DOHH2 (cell line): Measurements from ENCODE around the gene HCCS.
A peak's percentile ranks its signal among the peaks of the same experiment; 100 is the strongest.

Experiments used
- H3F3A ChIP-seq: fragments of 200-600 bp; sonication (generic), shearing (Covaris generic); 2 replicates; pipeline ENCODE4 v1.6.0; 2016; ENCODE audit warnings: antibody characterized with exemption, mild to moderate bottlenecking; ENCODE audit not compliant: control insufficient read depth, insufficient read depth
- H3K27ac ChIP-seq: fragments of 200-600 bp; sonication (generic); 2 replicates; pipeline ENCODE4 v1.5.1; 2014; ENCODE audit warnings: low read depth, mild to moderate bottlenecking, low read length, moderate library complexity
- H3K27me3 ChIP-seq: fragments of 200-600 bp; sonication (generic); 2 replicates; pipeline ENCODE4 v1.6.1; 2014; ENCODE audit warnings: mild to moderate bottlenecking, low read length, mixed read lengths; ENCODE audit not compliant: control insufficient read depth
- H3K36me3 ChIP-seq: fragments of 200-600 bp; sonication (generic); 2 replicates; pipeline ENCODE4 v1.6.1; 2014; ENCODE audit warnings: mild to moderate bottlenecking, low read length, moderate library complexity, mixed read lengths; ENCODE audit not compliant: control insufficient read depth
- H3K4me1 ChIP-seq: fragments of 200-600 bp; sonication (generic); 2 replicates; pipeline ENCODE4 v1.6.1; 2014; ENCODE audit warnings: mild to moderate bottlenecking, low read length, mixed read lengths; ENCODE audit not compliant: control insufficient read depth
- H3K4me2 ChIP-seq: fragments of 200-600 bp; sonication (generic); 2 replicates; pipeline ENCODE4 v1.6.0; 2014; ENCODE audit warnings: mild to moderate bottlenecking, low read length, moderate library complexity
- H3K4me3 ChIP-seq: fragments of 200-600 bp; sonication (generic); 2 replicates; pipeline ENCODE4 v1.5.1; 2014; ENCODE audit warnings: mild to moderate bottlenecking, low read length, mixed read lengths
- H3K79me2 ChIP-seq: fragments of 200-600 bp; sonication (generic); 2 replicates; pipeline ENCODE4 v1.6.1; 2014; ENCODE audit warnings: mild to moderate bottlenecking, low read length, mixed read lengths; ENCODE audit not compliant: control insufficient read depth
- H3K9me2 ChIP-seq: fragments of 200-600 bp; sonication (generic); replicated peaks from 2 replicates; pipeline ENCODE4 v1.6.1; 2014; ENCODE audit warnings: mild to moderate bottlenecking, low read length, mixed read lengths; ENCODE audit not compliant: control insufficient read depth
- H3K9me3 ChIP-seq: fragments of 200-600 bp; sonication (generic); 2 replicates; pipeline ENCODE4 v1.6.1; 2014; ENCODE audit warnings: antibody characterized with exemption, low read length, mixed read lengths; ENCODE audit not compliant: control insufficient read depth, insufficient read depth
- H4K20me1 ChIP-seq: fragments of 200-600 bp; sonication (generic); 2 replicates; pipeline ENCODE4 v1.6.0; 2014; ENCODE audit warnings: low read depth, mild to moderate bottlenecking, antibody characterized with exemption, low read length, moderate library complexity; ENCODE audit not compliant: control insufficient read depth, insufficient read depth
- CTCF ChIP-seq: fragments of 200-600 bp; sonication (generic); IDR thresholded peaks from one replicate; pipeline ENCODE4 v1.5.1; 2014; ENCODE audit warnings: antibody characterized with exemption, mild to moderate bottlenecking, low read depth, low read length; ENCODE audit not compliant: poor library complexity, severe bottlenecking
- EZH2phosphoT487 ChIP-seq: fragments of 200-600 bp; sonication (generic); IDR thresholded peaks from 2 replicates; pipeline ENCODE4 v1.6.1; 2017; ENCODE audit warnings: borderline replicate concordance, mild to moderate bottlenecking, antibody characterized with exemption, low read length, moderate library complexity, mixed read lengths

Gene HCCS

GRCh38 chrX:11135564-11136185 lies 24.5 kb downstream of the HCCS start:
- no peaks in the 10 kb centered on the region for H4K20me1 ChIP-seq
- H3K9me3 ChIP-seq, result no peaks in the 10 kb centered on the region
- no peaks in the 10 kb centered on the region for H3K79me2 ChIP-seq
- H3K4me3 ChIP-seq, result no peak overlapping the region
- H3K4me2 ChIP-seq, result no peak overlapping the region
- H3K27me3 ChIP-seq, result no peaks in the 10 kb centered on the region
- TF ChIP-seq CTCF (no peak), EZH2phosphoT487 (no peak)
- no peaks in the 10 kb centered on the region for H3K9me2 ChIP-seq
- H3K4me1 ChIP-seq, result no peaks in the 10 kb centered on the region
- no peaks in the 10 kb centered on the region for H3F3A ChIP-seq
- H3K27ac ChIP-seq, result no peak overlapping the region
- H3K36me3 ChIP-seq, result no peaks in the 10 kb centered on the region

GRCh38 chrX:11137543-11138139 lies 26.5 kb downstream of the HCCS start:
- H3K27me3 ChIP-seq, result no peaks in the 10 kb centered on the region
- no peaks in the 10 kb centered on the region for H3K9me3 ChIP-seq
- peak; percentile 35 for TF ChIP-seq CTCF
- no peak for TF ChIP-seq EZH2phosphoT487
- no peaks in the 10 kb centered on the region for H3K36me3 ChIP-seq
- H3F3A ChIP-seq, result no peaks in the 10 kb centered on the region
- no peaks in the 10 kb centered on the region for H4K20me1 ChIP-seq
- no peaks in the 10 kb centered on the region for H3K79me2 ChIP-seq
- no peak overlapping the region for H3K4me3 ChIP-seq
- H3K9me2 ChIP-seq, result no peaks in the 10 kb centered on the region
- no peak overlapping the region for H3K4me2 ChIP-seq
- H3K27ac ChIP-seq, result no peak overlapping the region
- H3K4me1 ChIP-seq, result no peaks in the 10 kb centered on the region

GRCh38 chrX:11138498-11139390 lies 27.6 kb downstream of the HCCS start:
- no peaks in the 10 kb centered on the region for H3K9me3 ChIP-seq
- no peaks in the 10 kb centered on the region for H3F3A ChIP-seq
- no peaks in the 10 kb centered on the region for H3K79me2 ChIP-seq
- TF ChIP-seq EZH2phosphoT487 (no peak), CTCF (no peak)
- H3K4me2 ChIP-seq, result no peak overlapping the region
- no peaks in the 10 kb centered on the region for H3K9me2 ChIP-seq
- H4K20me1 ChIP-seq, result no peaks in the 10 kb centered on the region
- no peaks in the 10 kb centered on the region for H3K36me3 ChIP-seq
- no peak overlapping the region for H3K27ac ChIP-seq
- no peak overlapping the region for H3K4me3 ChIP-seq
- no peaks in the 10 kb centered on the region for H3K4me1 ChIP-seq
- H3K27me3 ChIP-seq, result no peaks in the 10 kb centered on the region
